HCT116 (cell line): ENCODE measurements around the gene FBXO7. TPM values are rescaled to one million over a fixed set of nuclear protein-coding genes. Genes with fewer than 3 reads are reported as not detected.

Experiments used
- ATAC-seq: fragments of 200-7000 bp; cut with Tn5 transposase; 2 replicates; pipeline ENCODE4 v1.9.1; 2020; ENCODE audit warnings: mild to moderate bottlenecking, moderate library complexity
- BruUV-seq: library from RNA; stranded (reverse); fragments of 400-500 nt; replicated peaks from 2 replicates; lab custom pipeline; 2021; lab: Mats Ljungman, UMichigan
- CTCF ChIA-PET: fragments of 300-600 bp; sonication (Branson Sonifier 250); formaldehyde crosslinking; loops from one replicate; lab custom pipeline; 2021; ENCODE audit warnings: antibody characterized with exemption; lab: Charles Lee
- POLR2A ChIA-PET: fragments of 300-600, 350-600 bp; sonication (Branson Sonifier 250); formaldehyde crosslinking; loops from one replicate; lab custom pipeline; 2021; ENCODE audit warnings: antibody characterized with exemption; lab: Charles Lee
- RAD21 ChIA-PET, 2 experiments: fragments of 300-600 bp; sonication (Branson Sonifier 250); formaldehyde crosslinking; loops; one replicate each; lab custom pipeline; 2023; ENCODE audit warnings: low total read pairs in 2 of 2; ENCODE audit not compliant: uncharacterized antibody in 2 of 2, unreplicated experiment in 2 of 2, low non-redundant PET in 1 of 2; lab: Charles Lee
- DNase-seq: peaks from one replicate; pipeline ENCODE4 v3.0.0-alpha.2; 2010; ENCODE audit warnings: low read depth, low spot score
- H2AFZ ChIP-seq: fragments of 200-600 bp; shearing (Covaris generic), sonication (generic); 2 replicates; pipeline ENCODE4 v1.6.1; 2017; ENCODE audit warnings: low read depth, mixed run types, mixed read lengths, antibody characterized with exemption, low read length; ENCODE audit not compliant: poor library complexity, severe bottlenecking
- H3K27ac ChIP-seq: 2 replicates; pipeline ENCODE4 v1.5.1; 2012; ENCODE audit warnings: low read depth, low read length
- H3K27me3 ChIP-seq: fragments of 200-600 bp; sonication (generic); 2 replicates; pipeline ENCODE4 v1.6.1; 2016; ENCODE audit warnings: mixed run types, low read length, mixed read lengths; ENCODE audit not compliant: insufficient read depth
- H3K36me3 ChIP-seq, 2 experiments: fragments of 200-500 bp in 1 of 2; fragments of 200-600 bp in 1 of 2; sonication (Bioruptor generic) in 1 of 2; sonication (generic) in 1 of 2; 2 replicates each; pipeline versions ENCODE4 v1.5.1 to v1.6.1; 2014 to 2016; ENCODE audit warnings: low read length in 2 of 2, inconsistent platforms in 1 of 2, mixed read lengths in 1 of 2, mixed run types in 1 of 2; ENCODE audit not compliant: insufficient read depth in 2 of 2, control insufficient read depth in 1 of 2
- H3K4me1 ChIP-seq, 2 experiments: fragments of 200-600 bp in 1 of 2; sonication (generic) in 1 of 2; 2 replicates each; pipeline versions ENCODE4 v1.5.1 to v1.6.1; 2012 to 2017; ENCODE audit warnings: low read length in 2 of 2, inconsistent platforms in 1 of 2, mild to moderate bottlenecking in 1 of 2, mixed read lengths in 1 of 2, mixed run types in 1 of 2, moderate library complexity in 1 of 2; ENCODE audit not compliant: insufficient read depth in 2 of 2, control insufficient read depth in 1 of 2
- H3K4me2 ChIP-seq: fragments of 200-600 bp; sonication (generic); 2 replicates; pipeline ENCODE4 v1.6.1; 2017; ENCODE audit warnings: mixed run types, low read length, mixed read lengths
- H3K4me3 ChIP-seq, 2 experiments: fragments of 200-600 bp in 1 of 2; sonication (generic) in 1 of 2; replicated peaks in 1 of 2; 2 replicates each; pipeline ENCODE4 v1.5.1; 2011 to 2016; ENCODE audit warnings: low read length in 2 of 2, control low read depth in 1 of 2, low read depth in 1 of 2, mild to moderate bottlenecking in 1 of 2, mixed read lengths in 1 of 2, mixed run types in 1 of 2
- H3K79me2 ChIP-seq: fragments of 200-600 bp; sonication (generic); 2 replicates; pipeline ENCODE4 v1.6.1; 2017; ENCODE audit warnings: mild to moderate bottlenecking, mixed run types, low read length, moderate library complexity, mixed read lengths; ENCODE audit not compliant: insufficient read depth
- H3K9ac ChIP-seq: fragments of 200-600 bp; sonication (generic); 2 replicates; pipeline ENCODE4 v1.6.1; 2016; ENCODE audit warnings: low read length, mixed read lengths
- H3K9me2 ChIP-seq: fragments of 200-600 bp; sonication (generic), shearing (Covaris generic); 2 replicates; pipeline ENCODE4 v1.6.1; 2017; ENCODE audit warnings: mixed run types, mild to moderate bottlenecking, moderate library complexity; ENCODE audit not compliant: insufficient read depth
- H3K9me3 ChIP-seq, 2 experiments: fragments of 200-500 bp in 1 of 2; fragments of 200-600 bp in 1 of 2; sonication (Bioruptor generic) in 1 of 2; sonication (generic) in 1 of 2; 2 replicates each; pipeline ENCODE4 v1.6.1; 2014 to 2017; ENCODE audit warnings: low read length in 2 of 2, mixed read lengths in 2 of 2, inconsistent platforms in 1 of 2, low read depth in 1 of 2, mild to moderate bottlenecking in 1 of 2, mixed run types in 1 of 2, moderate library complexity in 1 of 2; ENCODE audit not compliant: control insufficient read depth in 1 of 2, insufficient read depth in 1 of 2
- H4K20me1 ChIP-seq: fragments of 200-600 bp; sonication (generic), shearing (Covaris generic); 2 replicates; pipeline ENCODE4 v1.6.1; 2017; ENCODE audit warnings: mixed run types, mild to moderate bottlenecking, moderate library complexity; ENCODE audit not compliant: insufficient read depth
- CBX3 ChIP-seq: IDR thresholded peaks from 2 replicates; pipeline ENCODE4 v1.6.1; 2012; ENCODE audit warnings: low read depth
- CEBPB ChIP-seq: IDR thresholded peaks from 2 replicates; pipeline ENCODE4 v1.6.1; 2012; ENCODE audit warnings: low read depth
- CTCF ChIP-seq, 3 experiments: fragments of 200-600 bp in 1 of 3; sonication (generic) in 1 of 3; IDR thresholded peaks in 2 of 3; conservative IDR thresholded peaks in 1 of 3; 2 replicates each; pipeline ENCODE4 v1.5.1; 2012 to 2017; ENCODE audit warnings: low read depth in 2 of 3, low read length in 2 of 3, antibody characterized with exemption in 1 of 3, borderline replicate concordance in 1 of 3, control low read depth in 1 of 3, mild to moderate bottlenecking in 1 of 3, mixed read lengths in 1 of 3, mixed run types in 1 of 3, moderate library complexity in 1 of 3; ENCODE audit not compliant: insufficient read depth in 1 of 3
- EGR1 ChIP-seq: IDR thresholded peaks from 2 replicates; pipeline ENCODE4 v1.6.1; 2012; ENCODE audit warnings: low read depth
- ELF1 ChIP-seq: IDR thresholded peaks from 2 replicates; pipeline ENCODE4 v1.6.1; 2012; ENCODE audit warnings: low read depth, borderline replicate concordance
- FOSL1 ChIP-seq: IDR thresholded peaks from 2 replicates; pipeline ENCODE4 v1.6.1; 2012; ENCODE audit warnings: low read depth
- JUND ChIP-seq: IDR thresholded peaks from 2 replicates; pipeline ENCODE4 v1.6.1; 2012
- POLR2A ChIP-seq: IDR thresholded peaks from 2 replicates; pipeline ENCODE4 v1.7.0; 2011; ENCODE audit warnings: borderline replicate concordance; ENCODE audit not compliant: insufficient read depth, insufficient read length; ENCODE audit errors: extremely low read depth
- SIN3A ChIP-seq: IDR thresholded peaks from 2 replicates; pipeline ENCODE4 v1.6.1; 2012; ENCODE audit warnings: low read depth
- SP1 ChIP-seq: IDR thresholded peaks from 2 replicates; pipeline ENCODE4 v1.6.1; 2012; ENCODE audit warnings: low read depth
- SRF ChIP-seq: IDR thresholded peaks from 2 replicates; pipeline ENCODE4 v1.6.1; 2012; ENCODE audit warnings: low read depth
- TCF7L2 ChIP-seq: IDR thresholded peaks from 2 replicates; pipeline ENCODE4 v1.7.0; 2011; ENCODE audit warnings: borderline replicate concordance, inconsistent platforms; ENCODE audit not compliant: insufficient read depth, insufficient read length; ENCODE audit errors: extremely low read depth
- YY1 ChIP-seq: IDR thresholded peaks from 2 replicates; pipeline ENCODE4 v1.6.1; 2011; ENCODE audit warnings: low read length, low read depth, moderate library complexity, mild to moderate bottlenecking; ENCODE audit not compliant: insufficient replicate concordance; ENCODE audit errors: extremely low read depth
- ZBTB33 ChIP-seq: IDR thresholded peaks from 2 replicates; pipeline ENCODE4 v1.6.1; 2011; ENCODE audit warnings: mild to moderate bottlenecking, low read length, moderate library complexity; ENCODE audit not compliant: insufficient replicate concordance; ENCODE audit errors: extremely low read depth
- ZNF274 ChIP-seq: fragments of 200-500 bp; sonication (Bioruptor generic); IDR thresholded peaks from 2 replicates; pipeline ENCODE4 v1.6.1; 2014; ENCODE audit warnings: mild to moderate bottlenecking, low read depth, low read length, inconsistent platforms
- intact Hi-C: fragments of 100-400 bp; cut with micrococcal nuclease; formaldehyde crosslinking; loops from 2 replicates; pipeline ENCODE4 v1.10.0; 2022
- total RNA-seq: library from RNA; stranded (reverse); gene quantifications from one replicate; pipeline ENCODE4 v1.2.1, GENCODE V29; 2021; ENCODE audit not compliant: unreplicated experiment
- TF ChIP-seq, protein P1 (sequence below): IDR thresholded peaks from 2 replicates; pipeline ENCODE4 v1.6.1; 2012
- TF ChIP-seq, protein P2 (sequence below): IDR thresholded peaks from 2 replicates; pipeline ENCODE4 v1.6.1; 2012
- TF ChIP-seq, protein P3 (sequence below): IDR thresholded peaks from 2 replicates; pipeline ENCODE4 v1.6.1; 2012; ENCODE audit warnings: low read depth

FBXO7 gene
- total RNA-seq, 1 experiment from 2014 or later: 69.2 TPM

DNA sequence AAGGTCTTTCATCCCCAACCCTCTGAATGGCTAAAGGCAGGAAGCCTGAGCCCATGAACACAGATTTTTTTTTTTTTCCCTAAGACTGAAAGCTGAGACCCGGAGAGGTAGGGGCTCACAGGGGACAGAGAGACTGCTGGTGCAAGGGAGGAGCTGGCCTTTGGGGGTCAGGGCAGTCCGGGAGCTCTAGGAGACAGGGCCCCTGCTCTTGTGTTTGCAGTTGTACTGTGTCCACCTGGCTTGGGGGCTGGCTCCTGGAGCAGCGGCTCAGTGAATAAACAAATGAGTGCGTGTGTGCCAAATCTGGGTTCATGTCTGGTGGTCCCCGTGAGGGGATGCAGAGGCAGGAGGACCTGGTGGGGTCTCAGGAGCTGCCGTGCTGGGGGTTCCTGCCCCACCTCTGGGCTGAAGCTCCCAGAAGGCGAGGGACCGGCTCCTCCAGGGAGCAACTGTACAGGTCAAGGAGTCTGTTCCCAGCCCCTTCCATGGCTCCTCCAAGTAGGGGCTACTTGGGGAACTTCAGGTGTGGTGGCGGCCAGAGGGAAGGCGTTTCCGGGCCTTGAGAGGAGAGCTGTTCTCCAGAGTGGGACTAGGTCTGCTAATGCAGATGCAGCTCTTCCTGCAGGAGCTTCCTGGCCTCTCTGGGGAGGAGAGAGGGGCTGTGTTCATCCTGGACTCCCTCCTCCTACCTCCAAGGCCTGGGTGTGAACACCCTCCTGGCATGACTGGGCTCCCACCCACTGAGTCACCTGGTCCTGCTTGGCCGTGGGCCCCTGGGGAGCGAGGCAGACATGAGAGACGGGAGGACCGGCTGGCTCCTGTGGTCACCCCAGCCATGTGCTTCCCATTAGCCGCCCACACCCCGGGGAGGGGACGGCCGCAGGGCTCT, 57.6 kb downstream of the FBXO7 start:
- POLR2A ChIA-PET: no interaction called here
- no peak overlapping the region for H2AFZ ChIP-seq
- H3K27ac ChIP-seq: no peak overlapping the region
- no peaks in the 10 kb centered on the region for H3K36me3 ChIP-seq
- DNase-seq (no peak), ATAC-seq (no peak)
- H3K79me2 ChIP-seq: no peaks in the 10 kb centered on the region
- no peak overlapping the region for H3K4me2 ChIP-seq
- H4K20me1 ChIP-seq: no peaks in the 10 kb centered on the region
- H3K9me3 ChIP-seq: no peaks in the 10 kb centered on the region
- no peaks in the 10 kb centered on the region for H3K27me3 ChIP-seq
- peaks cover 0 to 4% of the 10 kb centered on the region in 2 experiments; a peak in 2 of 4 replicates for H3K4me1 ChIP-seq
- no peak overlapping the region for H3K9ac ChIP-seq
- BruUV-seq: no TSS peak
- CTCF ChIA-PET: interaction anchor here (7.2 kb wide), 1 partner anchor 263 kb away, joined by 114 read pairs; no protein-coding TSS in a partner anchor
- RAD21 ChIA-PET: interaction anchor here (0.7 to 1.1 kb wide), 2 partner anchors 22 to 265 kb away, joined by 3 to 5 read pairs; no protein-coding TSS in a partner anchor
- intact Hi-C loops: no loop called here
- H3K4me3 ChIP-seq: no peak overlapping the region
- H3K9me2 ChIP-seq: no peaks in the 10 kb centered on the region
- TF ChIP-seq CTCF (IDR thresholded peaks at IDR 0.05 in 2 of 3, conservative IDR thresholded peaks at IDR 0.05 in 1 of 3; ENCODE audit: borderline replicate concordance in 1 of 3, insufficient read depth in 1 of 3, low read depth in 2 of 3, low read length in 2 of 3) (no peak), ZBTB33 (no peak), YY1 (no peak), JUND (no peak), SP1 (no peak), TCF7L2 (no peak), ZNF274 (no peak), POLR2A (no peak), SIN3A (no peak), CBX3 (no peak), ELF1 (no peak), SRF (no peak), EGR1 (no peak), CEBPB (no peak), FOSL1 (no peak)
- TF ChIP-seq, protein P1, sequence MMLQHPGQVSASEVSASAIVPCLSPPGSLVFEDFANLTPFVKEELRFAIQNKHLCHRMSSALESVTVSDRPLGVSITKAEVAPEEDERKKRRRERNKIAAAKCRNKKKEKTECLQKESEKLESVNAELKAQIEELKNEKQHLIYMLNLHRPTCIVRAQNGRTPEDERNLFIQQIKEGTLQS: no peak
- TF ChIP-seq, protein P2, sequence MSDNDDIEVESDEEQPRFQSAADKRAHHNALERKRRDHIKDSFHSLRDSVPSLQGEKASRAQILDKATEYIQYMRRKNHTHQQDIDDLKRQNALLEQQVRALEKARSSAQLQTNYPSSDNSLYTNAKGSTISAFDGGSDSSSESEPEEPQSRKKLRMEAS: no peak
- TF ChIP-seq, protein P3, sequence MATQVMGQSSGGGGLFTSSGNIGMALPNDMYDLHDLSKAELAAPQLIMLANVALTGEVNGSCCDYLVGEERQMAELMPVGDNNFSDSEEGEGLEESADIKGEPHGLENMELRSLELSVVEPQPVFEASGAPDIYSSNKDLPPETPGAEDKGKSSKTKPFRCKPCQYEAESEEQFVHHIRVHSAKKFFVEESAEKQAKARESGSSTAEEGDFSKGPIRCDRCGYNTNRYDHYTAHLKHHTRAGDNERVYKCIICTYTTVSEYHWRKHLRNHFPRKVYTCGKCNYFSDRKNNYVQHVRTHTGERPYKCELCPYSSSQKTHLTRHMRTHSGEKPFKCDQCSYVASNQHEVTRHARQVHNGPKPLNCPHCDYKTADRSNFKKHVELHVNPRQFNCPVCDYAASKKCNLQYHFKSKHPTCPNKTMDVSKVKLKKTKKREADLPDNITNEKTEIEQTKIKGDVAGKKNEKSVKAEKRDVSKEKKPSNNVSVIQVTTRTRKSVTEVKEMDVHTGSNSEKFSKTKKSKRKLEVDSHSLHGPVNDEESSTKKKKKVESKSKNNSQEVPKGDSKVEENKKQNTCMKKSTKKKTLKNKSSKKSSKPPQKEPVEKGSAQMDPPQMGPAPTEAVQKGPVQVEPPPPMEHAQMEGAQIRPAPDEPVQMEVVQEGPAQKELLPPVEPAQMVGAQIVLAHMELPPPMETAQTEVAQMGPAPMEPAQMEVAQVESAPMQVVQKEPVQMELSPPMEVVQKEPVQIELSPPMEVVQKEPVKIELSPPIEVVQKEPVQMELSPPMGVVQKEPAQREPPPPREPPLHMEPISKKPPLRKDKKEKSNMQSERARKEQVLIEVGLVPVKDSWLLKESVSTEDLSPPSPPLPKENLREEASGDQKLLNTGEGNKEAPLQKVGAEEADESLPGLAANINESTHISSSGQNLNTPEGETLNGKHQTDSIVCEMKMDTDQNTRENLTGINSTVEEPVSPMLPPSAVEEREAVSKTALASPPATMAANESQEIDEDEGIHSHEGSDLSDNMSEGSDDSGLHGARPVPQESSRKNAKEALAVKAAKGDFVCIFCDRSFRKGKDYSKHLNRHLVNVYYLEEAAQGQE: no peak
